ENCODE data around the gene SORCS2. TPM values are rescaled to one million over a fixed set of nuclear protein-coding genes. Genes with fewer than 3 reads are reported as not detected.

SORCS2 gene
- total and polyA plus RNA-seq, 2 of the 8 experiments (the other 6 are each of a cell fraction or from before 2014, with no cell fraction given), result 0.36 to 1.8 TPM

GRCh38 chr4:7159923-7160322 lies 32.4 kb upstream of the SORCS2 start (continued):
- no peak for TF ChIP-seq CEBPB (IDR thresholded peaks at IDR 0.05; ENCODE audit: low read depth, low read length)
